Endothelial cell of umbilical vein (primary cell): Measurements from ENCODE around the gene ARHGEF10L. TPM values are rescaled to one million over a fixed set of nuclear protein-coding genes. Genes with fewer than 3 reads are reported as not detected.

Experiments
- BruUV-seq: library from RNA; stranded (reverse); fragments of 400-500 nt; replicated peaks from 2 replicates; lab custom pipeline; 2021; lab: Mats Ljungman, UMichigan
- CTCF ChIA-PET: fragments of 300-600, 350-600 bp; sonication (Branson Sonifier 250); formaldehyde crosslinking; loops from one replicate; lab custom pipeline; 2021; ENCODE audit warnings: antibody characterized with exemption, inconsistent platforms; lab: Charles Lee
- POLR2A ChIA-PET: fragments of 300-600, 350-600 bp; sonication (Branson Sonifier 250); formaldehyde crosslinking; loops from one replicate; lab custom pipeline; 2021; ENCODE audit warnings: antibody characterized with exemption, inconsistent platforms; lab: Charles Lee
- DNase-seq: peaks from one replicate; pipeline ENCODE4 v3.0.0-alpha.2; 2011; ENCODE audit warnings: low read depth, low spot score
- FAIRE-seq: peaks from 2 replicates; lab custom pipeline; 2011; peaks lifted over from hg19 to GRCh38; lab: Jason Lieb, UNC
- H2AFZ ChIP-seq: 2 replicates; pipeline ENCODE4 v1.6.0; 2012; ENCODE audit warnings: low read depth, low read length, control low read depth, inconsistent platforms
- H3K27ac ChIP-seq: 2 replicates; pipeline ENCODE4 v1.5.1; 2011; ENCODE audit warnings: low read depth, mild to moderate bottlenecking, control low read depth, low read length, moderate library complexity; ENCODE audit not compliant: insufficient read depth
- H3K27me3 ChIP-seq, 2 experiments: 2 replicates each; pipeline versions ENCODE4 v1.6.0 to v1.6.1; 2011; ENCODE audit warnings: low read length in 2 of 2, mixed read lengths in 1 of 2; ENCODE audit not compliant: control insufficient read depth in 2 of 2, insufficient read depth in 2 of 2
- H3K36me3 ChIP-seq, 2 experiments: 2 replicates in 1 of 2; 3 replicates in 1 of 2; pipeline ENCODE4 v1.5.1; 2011; ENCODE audit warnings: low read length in 2 of 2, mild to moderate bottlenecking in 1 of 2, moderate library complexity in 1 of 2; ENCODE audit not compliant: control insufficient read depth in 2 of 2, insufficient read depth in 2 of 2; ENCODE audit errors: extremely low read depth in 1 of 2
- H3K4me1 ChIP-seq: 3 replicates; pipeline ENCODE4 v1.5.1; 2011; ENCODE audit warnings: mild to moderate bottlenecking, low read length; ENCODE audit not compliant: control insufficient read depth, insufficient read depth; ENCODE audit errors: extremely low read depth
- H3K4me2 ChIP-seq: 2 replicates; pipeline ENCODE4 v1.6.1; 2011; ENCODE audit warnings: low read length, control low read depth, mixed read lengths; ENCODE audit not compliant: insufficient read depth
- H3K4me3 ChIP-seq, 3 experiments: fragments of 200-600 bp in 1 of 3; sonication (generic), shearing (Covaris generic) in 1 of 3; replicated peaks in 1 of 3; 2 replicates each; pipeline ENCODE4 v1.5.1; 2011 to 2016; ENCODE audit warnings: control low read depth in 3 of 3, low read length in 3 of 3, mild to moderate bottlenecking in 2 of 3, inconsistent platforms in 1 of 3, low read depth in 1 of 3, moderate library complexity in 1 of 3; ENCODE audit not compliant: insufficient read depth in 1 of 3
- H3K79me2 ChIP-seq: 2 replicates; pipeline ENCODE4 v1.6.0; 2012; ENCODE audit warnings: low read length, inconsistent platforms; ENCODE audit not compliant: control insufficient read depth, insufficient read depth
- H3K9ac ChIP-seq: replicated peaks from 2 replicates; pipeline ENCODE3; 2011; ENCODE audit warnings: low read length, control low read depth; ENCODE audit not compliant: insufficient read depth; ENCODE audit errors: extremely low read depth
- H3K9me1 ChIP-seq: replicated peaks from 3 replicates; pipeline ENCODE4 v1.6.0; 2011; ENCODE audit warnings: mild to moderate bottlenecking, low read length; ENCODE audit not compliant: control insufficient read depth, insufficient read depth; ENCODE audit errors: extremely low read depth
- H3K9me3 ChIP-seq: replicated peaks from 2 replicates; pipeline ENCODE4 v1.5.1; 2012; ENCODE audit warnings: low read length, inconsistent platforms; ENCODE audit not compliant: control insufficient read depth, insufficient read depth
- H4K20me1 ChIP-seq: replicated peaks from 2 replicates; pipeline ENCODE3; 2011; ENCODE audit warnings: mild to moderate bottlenecking, low read length; ENCODE audit not compliant: control insufficient read depth, insufficient read depth; ENCODE audit errors: extremely low read depth
- EZH2 ChIP-seq: IDR thresholded peaks from 2 replicates; pipeline ENCODE4 v1.6.1; 2012; ENCODE audit warnings: borderline replicate concordance, low read depth, mild to moderate bottlenecking, moderate library complexity, low read length, inconsistent platforms; ENCODE audit not compliant: severe bottlenecking
- FOS ChIP-seq: IDR thresholded peaks from 2 replicates; pipeline ENCODE4 v1.6.1; 2011; ENCODE audit warnings: mild to moderate bottlenecking, low read length, moderate library complexity, borderline replicate concordance; ENCODE audit not compliant: insufficient read depth
- GATA2 ChIP-seq: IDR thresholded peaks from 2 replicates; pipeline ENCODE4 v1.7.0; 2011; ENCODE audit warnings: low read depth, mild to moderate bottlenecking, moderate library complexity, mixed read lengths, low read length; ENCODE audit not compliant: insufficient read length, insufficient read depth
- JUN ChIP-seq: IDR thresholded peaks from 2 replicates; pipeline ENCODE4 v1.6.1; 2011; ENCODE audit warnings: borderline replicate concordance, low read depth; ENCODE audit not compliant: insufficient read length, insufficient read depth
- MAX ChIP-seq: IDR thresholded peaks from 2 replicates; pipeline ENCODE4 v1.6.1; 2011; ENCODE audit not compliant: insufficient read depth, insufficient read length
- MYC ChIP-seq: IDR thresholded peaks from one replicate; pipeline ENCODE4 v1.6.1; 2011; ENCODE audit warnings: mild to moderate bottlenecking, low read depth, low read length
- POLR2A ChIP-seq: IDR thresholded peaks from 2 replicates; pipeline ENCODE4 v1.6.1; 2012; ENCODE audit warnings: low read depth, mild to moderate bottlenecking, control low read depth, low read length
- POLR2AphosphoS5 ChIP-seq: IDR thresholded peaks from 2 replicates; pipeline ENCODE4 v1.6.1; 2012; ENCODE audit warnings: low read depth, mild to moderate bottlenecking, control low read depth, low read length, moderate library complexity; ENCODE audit not compliant: insufficient read depth
- dilution Hi-C: fragments of 300-500 bp; cut with MboI; formaldehyde crosslinking; loops from one replicate; pipeline ENCODE4 v1.15.0; 2019; ENCODE audit warnings: low sequenced_read_pairs; ENCODE audit not compliant: extremely low pct_ligation_motif_present
- intact Hi-C: fragments of 100-400 bp; cut with micrococcal nuclease; formaldehyde crosslinking; loops from one replicate; pipeline ENCODE4 v1.10.0; 2022
- polyA plus RNA-seq, 4 experiments: library from polyadenylated mRNA; depleted of rRNA in 3 of 4; stranded (reverse) in 3 of 4; unstranded in 1 of 4; fragments of >200 nt; gene quantifications; 2 replicates each; pipeline versions ENCODE4 v1.2.1 to v1.2.3, GENCODE V29; 2011 to 2012; ENCODE audit warnings: missing spikeins in 1 of 4
- total RNA-seq: library from RNA; stranded (reverse); gene quantifications from 2 replicates; pipeline ENCODE4 v1.2.3, GENCODE V29; 2021
- TF ChIP-seq, protein P1 (sequence below), 2 donors: IDR thresholded peaks; 1 replicate in 1 of 2; 2 replicates in 1 of 2; pipeline ENCODE4 v1.5.1; 2011; ENCODE audit warnings: low read length in 2 of 2, mild to moderate bottlenecking in 2 of 2, moderate library complexity in 2 of 2, control low read depth in 1 of 2, inconsistent platforms in 1 of 2, low read depth in 1 of 2; ENCODE audit not compliant: insufficient read depth in 1 of 2; ENCODE audit errors: extremely low read depth in 1 of 2

The ARHGEF10L gene
- total and polyA plus RNA-seq, 2 donors (not counting 3 experiments of a cell fraction or from before 2014, with no cell fraction given), result 1.9 to 5.2 TPM

- no peak overlapping the region for H3K4me3 ChIP-seq
- ChIA-PET CTCF (interaction anchor here (1.1 to 1.5 kb wide), 2 partner anchors 14 to 893 kb away, joined by 3 read pairs; no protein-coding TSS in a partner anchor), POLR2A (no interaction called here)
- H3K36me3 ChIP-seq, result no peaks in the 10 kb centered on the region
- H3K79me2 ChIP-seq, result no peaks in the 10 kb centered on the region
- FAIRE-seq (no peak), DNase-seq (no peak)
- H3K4me1 ChIP-seq, result no peaks in the 10 kb centered on the region
- no peak overlapping the region for H3K27ac ChIP-seq
- H3K9me1 ChIP-seq, result no peaks in the 10 kb centered on the region
- H4K20me1 ChIP-seq, result no peaks in the 10 kb centered on the region
- intact Hi-C loops, result no loop called here
- no peak overlapping the region for H2AFZ ChIP-seq
- TF ChIP-seq JUN, result no peak
- TF ChIP-seq, protein P1, sequence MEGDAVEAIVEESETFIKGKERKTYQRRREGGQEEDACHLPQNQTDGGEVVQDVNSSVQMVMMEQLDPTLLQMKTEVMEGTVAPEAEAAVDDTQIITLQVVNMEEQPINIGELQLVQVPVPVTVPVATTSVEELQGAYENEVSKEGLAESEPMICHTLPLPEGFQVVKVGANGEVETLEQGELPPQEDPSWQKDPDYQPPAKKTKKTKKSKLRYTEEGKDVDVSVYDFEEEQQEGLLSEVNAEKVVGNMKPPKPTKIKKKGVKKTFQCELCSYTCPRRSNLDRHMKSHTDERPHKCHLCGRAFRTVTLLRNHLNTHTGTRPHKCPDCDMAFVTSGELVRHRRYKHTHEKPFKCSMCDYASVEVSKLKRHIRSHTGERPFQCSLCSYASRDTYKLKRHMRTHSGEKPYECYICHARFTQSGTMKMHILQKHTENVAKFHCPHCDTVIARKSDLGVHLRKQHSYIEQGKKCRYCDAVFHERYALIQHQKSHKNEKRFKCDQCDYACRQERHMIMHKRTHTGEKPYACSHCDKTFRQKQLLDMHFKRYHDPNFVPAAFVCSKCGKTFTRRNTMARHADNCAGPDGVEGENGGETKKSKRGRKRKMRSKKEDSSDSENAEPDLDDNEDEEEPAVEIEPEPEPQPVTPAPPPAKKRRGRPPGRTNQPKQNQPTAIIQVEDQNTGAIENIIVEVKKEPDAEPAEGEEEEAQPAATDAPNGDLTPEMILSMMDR (IDR thresholded peaks at IDR 0.05; ENCODE audit: extremely low read depth in 1 of 2, insufficient read depth in 1 of 2, low read depth in 1 of 2, low read length in 2 of 2), result no peak
- no peak for TF ChIP-seq FOS
- TF ChIP-seq MYC, result no peak
- dilution Hi-C loops, result no loop called here
- no peaks in the 10 kb centered on the region for H3K9me3 ChIP-seq
- H3K9ac ChIP-seq, result no peak overlapping the region
- no TSS peak for BruUV-seq
- no peaks in the 10 kb centered on the region for H3K27me3 ChIP-seq
- H3K4me2 ChIP-seq, result no peak overlapping the region
These were observed 142.9 kb downstream of the ARHGEF10L start for GRCh38 chr1:17682400-17682799.

GRCh38 chr1:17683598-17683997 lies 144.1 kb downstream of the ARHGEF10L start:
- BruUV-seq, result no TSS peak
- Histone ChIP-seq H3K9me3 (no peaks in the 10 kb centered on the region), H3K36me3 (no peaks in the 10 kb centered on the region), H3K9ac (no peak overlapping the region), H4K20me1 (no peaks in the 10 kb centered on the region), H3K27me3 (no peaks in the 10 kb centered on the region), H3K9me1 (no peaks in the 10 kb centered on the region), H3K27ac (no peak overlapping the region), H3K4me2 (no peak overlapping the region), H3K79me2 (no peaks in the 10 kb centered on the region), H3K4me3 (no peak overlapping the region), H2AFZ (no peak overlapping the region), H3K4me1 (no peaks in the 10 kb centered on the region)
- no peak for TF ChIP-seq FOS
- TF ChIP-seq POLR2AphosphoS5, result no peak
- TF ChIP-seq JUN, result no peak
- no peak for TF ChIP-seq EZH2
- TF ChIP-seq MYC, result no peak
- TF ChIP-seq MAX, result no peak
- no peak for TF ChIP-seq GATA2
- no peak for TF ChIP-seq POLR2A
- TF ChIP-seq, protein P1 (IDR thresholded peaks at IDR 0.05; ENCODE audit: extremely low read depth in 1 of 2, insufficient read depth in 1 of 2, low read depth in 1 of 2, low read length in 2 of 2), result no peak
- CTCF ChIA-PET, result interaction anchor here (1.5 to 2.0 kb wide), 2 partner anchors 12 to 22 kb away, joined by 5 to 9 read pairs; no protein-coding TSS in a partner anchor
- FAIRE-seq (no peak), DNase-seq (no peak)
- intact Hi-C loops (no loop called here), dilution Hi-C loops (no loop called here)
- POLR2A ChIA-PET, result no interaction called here
